Thoracic aorta (tissue), 2 donors: ENCODE data around the gene CACNA1G. TPM values are rescaled to one million over a fixed set of nuclear protein-coding genes. Genes with fewer than 3 reads are reported as not detected.

Experiments used
- ATAC-seq: fragments of 150-250 bp; one replicate; pipeline ENCODE4 v1.8.0; 2017; ENCODE audit warnings: low read depth; ENCODE audit not compliant: insufficient number of reproducible peaks, low FRiP score
- DNase-seq: peaks from one replicate; pipeline ENCODE4 v3.0.0-alpha.2; 2020; ENCODE audit warnings: low spot score
- H3K27ac ChIP-seq, 2 donors: fragments of 200-600 bp; sonication (generic); 1 replicate in 1 of 2; 2 replicates in 1 of 2; pipeline ENCODE4 v1.5.1; 2016; ENCODE audit warnings: mild to moderate bottlenecking in 2 of 2, moderate library complexity in 2 of 2
- H3K27me3 ChIP-seq: fragments of 200-600 bp; sonication (generic); replicated peaks from 2 replicates; pipeline ENCODE4 v1.6.0; 2016; ENCODE audit warnings: mild to moderate bottlenecking; ENCODE audit not compliant: insufficient read depth
- H3K36me3 ChIP-seq: fragments of 200-600 bp; sonication (generic); one replicate; pipeline ENCODE4 v1.5.1; 2016
- H3K4me1 ChIP-seq, 2 donors: fragments of 200-600 bp; sonication (generic); 1 replicate in 1 of 2; 2 replicates in 1 of 2; pipeline versions ENCODE4 v1.5.1 to v1.6.0; 2016; ENCODE audit warnings: low read depth in 2 of 2, mild to moderate bottlenecking in 1 of 2; ENCODE audit not compliant: control insufficient read depth in 1 of 2
- H3K4me3 ChIP-seq: fragments of 200-600 bp; sonication (generic); 2 replicates; pipeline ENCODE4 v1.5.1; 2016; ENCODE audit warnings: mild to moderate bottlenecking
- H3K9me3 ChIP-seq: fragments of 200-600 bp; sonication (generic); 2 replicates; pipeline ENCODE4 v1.5.1; 2016
- total RNA-seq, 2 donors: library from RNA; depleted of rRNA; stranded (reverse); fragments of >200 nt; gene quantifications; one replicate each; pipeline versions ENCODE4 v1.1.0 to v1.2.3, GENCODE V29; 2016
- TF ChIP-seq, protein P1 (sequence below): fragments of 200-600 bp; sonication (generic); IDR thresholded peaks from one replicate; pipeline ENCODE4 v1.5.1; 2019; ENCODE audit warnings: antibody characterized with exemption

CACNA1G gene
- total RNA-seq, 2 donors from 2014 or later: 0.27 to 2.3 TPM

DNA sequence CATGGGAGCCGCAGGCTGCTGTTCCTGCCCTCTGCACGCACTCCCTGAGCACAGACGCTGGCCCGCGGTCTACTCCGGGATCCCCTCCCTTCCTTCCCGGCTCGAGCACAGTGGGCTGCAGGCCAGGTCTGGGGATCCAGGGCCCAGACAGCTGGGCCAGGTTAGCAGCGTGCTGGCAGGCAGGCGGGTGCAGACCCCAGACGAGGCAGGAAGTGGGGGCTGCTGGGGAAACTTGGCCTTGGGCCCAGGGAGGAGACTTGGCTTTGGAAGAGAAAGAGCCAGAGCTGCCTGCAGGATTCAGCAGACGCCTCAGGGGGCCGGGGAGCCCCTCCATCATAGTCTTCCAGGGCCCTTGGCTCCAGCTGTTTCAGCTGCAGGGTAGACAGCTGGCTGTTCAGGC, 44.0 kb downstream of the CACNA1G start:
- H3K27ac ChIP-seq: no peak overlapping the region

DNA sequence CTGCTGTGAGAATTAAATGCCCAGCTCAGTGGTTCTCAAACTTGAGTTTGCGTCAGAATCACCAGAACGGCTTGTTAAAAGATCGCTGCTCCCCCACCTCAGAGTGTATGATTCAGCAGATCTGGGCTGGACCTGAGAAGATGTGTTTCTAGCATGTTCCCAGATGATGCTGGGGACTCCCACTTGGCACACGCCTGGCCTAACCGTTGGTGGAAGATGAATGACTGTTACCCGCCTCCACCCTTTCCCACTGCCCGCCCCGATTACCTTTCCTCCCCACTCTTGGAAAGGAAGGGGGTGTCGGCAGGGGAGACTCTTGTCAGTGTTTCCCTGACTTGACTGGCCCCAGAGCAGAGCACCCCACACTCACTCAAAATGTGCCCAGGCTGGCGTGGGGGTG, 44.9 kb downstream of the CACNA1G start:
- ATAC-seq (no peak), DNase-seq (no peak)
- TF ChIP-seq, protein P1, sequence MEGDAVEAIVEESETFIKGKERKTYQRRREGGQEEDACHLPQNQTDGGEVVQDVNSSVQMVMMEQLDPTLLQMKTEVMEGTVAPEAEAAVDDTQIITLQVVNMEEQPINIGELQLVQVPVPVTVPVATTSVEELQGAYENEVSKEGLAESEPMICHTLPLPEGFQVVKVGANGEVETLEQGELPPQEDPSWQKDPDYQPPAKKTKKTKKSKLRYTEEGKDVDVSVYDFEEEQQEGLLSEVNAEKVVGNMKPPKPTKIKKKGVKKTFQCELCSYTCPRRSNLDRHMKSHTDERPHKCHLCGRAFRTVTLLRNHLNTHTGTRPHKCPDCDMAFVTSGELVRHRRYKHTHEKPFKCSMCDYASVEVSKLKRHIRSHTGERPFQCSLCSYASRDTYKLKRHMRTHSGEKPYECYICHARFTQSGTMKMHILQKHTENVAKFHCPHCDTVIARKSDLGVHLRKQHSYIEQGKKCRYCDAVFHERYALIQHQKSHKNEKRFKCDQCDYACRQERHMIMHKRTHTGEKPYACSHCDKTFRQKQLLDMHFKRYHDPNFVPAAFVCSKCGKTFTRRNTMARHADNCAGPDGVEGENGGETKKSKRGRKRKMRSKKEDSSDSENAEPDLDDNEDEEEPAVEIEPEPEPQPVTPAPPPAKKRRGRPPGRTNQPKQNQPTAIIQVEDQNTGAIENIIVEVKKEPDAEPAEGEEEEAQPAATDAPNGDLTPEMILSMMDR: no peak
- Histone ChIP-seq H3K4me3 (no peak overlapping the region), H3K36me3 (no peaks in the 10 kb centered on the region), H3K9me3 (no peaks in the 10 kb centered on the region), H3K27ac (no peak overlapping the region), H3K4me1 (peaks cover 8 to 12% of the 10 kb centered on the region in 2 donors), H3K27me3 (no peaks in the 10 kb centered on the region)

More for the DNA sequence above, 44.0 kb downstream of the CACNA1G start:
- no peaks in the 10 kb centered on the region for H3K9me3 ChIP-seq
- H3K4me3 ChIP-seq: peak overlapping the region; percentile 44
- no peaks in the 10 kb centered on the region for H3K36me3 ChIP-seq
- TF ChIP-seq, protein P1: no peak
- no peaks in the 10 kb centered on the region for H3K27me3 ChIP-seq
- DNase-seq: no peak
- no peak for ATAC-seq
- peaks cover 8 to 12% of the 10 kb centered on the region in 2 donors for H3K4me1 ChIP-seq

DNA sequence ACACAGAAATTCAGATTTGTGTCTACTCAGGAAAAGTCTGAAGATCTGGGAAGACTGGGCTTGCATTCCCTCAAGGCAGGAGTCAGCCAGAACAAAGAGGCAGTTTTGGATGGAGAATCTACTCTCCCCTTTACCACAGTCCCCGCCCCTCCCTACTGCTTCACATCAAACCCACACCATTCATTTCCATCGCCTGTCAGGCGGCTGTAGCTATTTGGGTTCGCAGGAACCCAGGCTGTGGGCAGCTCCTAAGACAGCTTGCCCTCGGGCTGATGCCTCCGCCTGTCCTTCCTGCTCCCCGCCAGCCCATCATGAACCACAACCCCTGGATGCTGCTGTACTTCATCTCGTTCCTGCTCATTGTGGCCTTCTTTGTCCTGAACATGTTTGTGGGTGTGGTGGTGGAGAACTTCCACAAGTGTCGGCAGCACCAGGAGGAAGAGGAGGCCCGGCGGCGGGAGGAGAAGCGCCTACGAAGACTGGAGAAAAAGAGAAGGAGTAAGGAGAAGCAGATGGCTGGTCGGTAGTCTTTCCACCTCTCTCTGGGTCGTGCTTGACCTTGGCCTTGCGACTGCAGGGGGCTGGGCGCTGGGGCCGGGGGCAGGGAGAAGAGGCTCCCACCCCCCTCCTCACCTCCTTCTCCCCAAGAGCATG, 47.1 kb downstream of the CACNA1G start:
- H3K4me3 ChIP-seq: no peak overlapping the region
- DNase-seq (no peak), ATAC-seq (no peak)
- peaks cover 8 to 12% of the 10 kb centered on the region in 2 donors for H3K4me1 ChIP-seq
- TF ChIP-seq, protein P1: no peak
- H3K27ac ChIP-seq: no peak overlapping the region
- H3K36me3 ChIP-seq: no peaks in the 10 kb centered on the region
- no peaks in the 10 kb centered on the region for H3K9me3 ChIP-seq
- H3K27me3 ChIP-seq: no peaks in the 10 kb centered on the region

DNA sequence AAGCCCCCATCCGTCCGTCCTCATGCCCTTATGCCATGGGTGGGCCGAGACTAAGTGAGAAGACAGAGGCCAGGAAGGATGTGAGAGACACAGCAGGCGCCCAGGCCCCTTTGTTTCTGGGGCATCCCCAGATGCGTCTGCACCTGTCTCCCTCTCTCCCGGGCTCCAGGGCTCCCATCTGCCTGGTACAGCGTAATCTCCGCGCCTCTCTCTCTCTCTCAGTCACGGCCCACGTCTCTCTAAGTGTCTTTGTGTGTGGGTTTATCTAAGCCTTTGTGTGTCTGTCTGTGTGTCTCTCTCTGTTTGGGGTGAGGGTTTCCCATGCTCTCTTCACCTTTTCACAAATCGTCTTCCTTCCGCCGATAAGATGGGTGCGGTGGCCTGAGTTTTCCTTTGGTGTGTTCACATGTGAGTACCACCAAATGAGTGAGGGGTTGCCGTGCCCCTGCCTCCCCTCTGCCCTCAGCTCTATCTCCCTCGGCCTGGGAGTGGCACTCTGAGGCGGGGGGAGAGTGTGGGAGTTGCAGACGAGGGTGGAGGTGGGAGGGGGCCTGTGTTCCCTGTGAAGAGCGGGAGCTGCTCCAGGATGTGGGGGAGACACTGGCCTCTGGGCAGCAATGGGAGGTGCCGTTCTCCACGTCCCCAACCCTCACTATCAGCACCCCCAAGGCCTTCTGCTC, 48.3 kb downstream of the CACNA1G start:
- DNase-seq (no peak), ATAC-seq (no peak)
- H3K4me3 ChIP-seq: no peak overlapping the region
- no peaks in the 10 kb centered on the region for H3K27me3 ChIP-seq
- H3K27ac ChIP-seq: no peak overlapping the region
- TF ChIP-seq, protein P1: no peak
- H3K36me3 ChIP-seq: no peaks in the 10 kb centered on the region
- peaks cover 8 to 12% of the 10 kb centered on the region in 2 donors for H3K4me1 ChIP-seq
- H3K9me3 ChIP-seq: no peaks in the 10 kb centered on the region

DNA sequence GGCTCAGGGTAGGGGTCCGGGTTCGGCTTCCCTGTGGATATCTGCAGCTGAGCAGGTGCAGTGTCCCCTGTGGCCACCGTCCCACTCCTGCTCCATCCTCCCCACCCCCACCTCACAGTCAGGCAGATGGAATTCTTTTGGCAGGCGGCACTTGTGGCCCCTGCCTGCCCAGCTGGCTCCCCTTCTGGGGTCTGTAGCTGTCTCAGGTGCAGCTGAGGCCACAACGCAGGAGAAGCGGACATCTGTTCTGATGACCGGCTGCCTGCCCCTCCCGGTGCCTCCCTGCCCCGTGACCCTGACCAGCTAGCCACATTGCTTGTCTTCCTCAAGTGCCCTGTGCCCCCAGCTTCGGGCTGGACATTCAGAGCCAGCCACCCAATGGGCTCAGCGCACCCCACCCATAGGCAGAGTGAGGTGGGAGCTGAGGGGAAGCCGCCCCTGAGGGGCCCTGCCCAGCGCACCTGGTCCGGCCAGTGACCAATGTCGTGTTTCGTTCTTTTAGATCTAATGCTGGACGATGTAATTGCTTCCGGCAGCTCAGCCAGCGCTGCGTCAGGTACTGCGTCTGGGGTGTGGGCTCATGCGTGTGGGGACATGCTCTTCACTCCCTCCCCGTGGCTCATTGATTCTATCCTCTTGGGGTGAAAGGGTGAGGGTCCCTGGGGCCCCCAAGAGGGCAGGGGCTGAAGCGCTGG, 49.0 kb downstream of the CACNA1G start:
- no peaks in the 10 kb centered on the region for H3K9me3 ChIP-seq
- H3K36me3 ChIP-seq: no peaks in the 10 kb centered on the region
- ATAC-seq: no peak
- DNase-seq: no peak
- H3K27ac ChIP-seq: no peak overlapping the region
- H3K4me1 ChIP-seq: peaks cover 3 to 7% of the 10 kb centered on the region in 2 donors
- no peak overlapping the region for H3K4me3 ChIP-seq
- TF ChIP-seq, protein P1: no peak
- H3K27me3 ChIP-seq: no peaks in the 10 kb centered on the region
